CD4-positive, alpha-beta memory T cell (primary cell): Measurements from ENCODE around the gene ZNF407. TPM values are rescaled to one million over a fixed set of nuclear protein-coding genes. Genes with fewer than 3 reads are reported as not detected.

Source experiments
- CTCF ChIA-PET: fragments of 350-600 bp; sonication (Branson Sonifier 250); formaldehyde crosslinking; loops from one replicate; lab custom pipeline; 2021; ENCODE audit warnings: inconsistent platforms; ENCODE audit not compliant: partially characterized antibody; lab: Charles Lee
- POLR2A ChIA-PET: fragments of 350-600 bp; sonication (Branson Sonifier 250); formaldehyde crosslinking; loops from one replicate; lab custom pipeline; 2021; ENCODE audit not compliant: partially characterized antibody; lab: Charles Lee
- DNase-seq, 5 donors: peaks; one replicate each; pipeline versions ENCODE4 v3.0.0 to v3.0.0-alpha.2; 2020 to 2022; ENCODE audit warnings: mixed read lengths in 1 of 5
- H3K27ac ChIP-seq: one replicate; pipeline ENCODE4 v1.7.0; 2013; ENCODE audit warnings: low read depth, low read length
- H3K27me3 ChIP-seq: 2 replicates; pipeline ENCODE4 v1.7.0; 2013; ENCODE audit warnings: mild to moderate bottlenecking, low read length, moderate library complexity; ENCODE audit not compliant: insufficient read depth
- H3K36me3 ChIP-seq: 2 replicates; pipeline ENCODE4 v1.7.0; 2013; ENCODE audit warnings: mild to moderate bottlenecking, low read length, moderate library complexity; ENCODE audit not compliant: insufficient read depth
- H3K4me1 ChIP-seq: 2 replicates; pipeline ENCODE4 v1.7.0; 2013; ENCODE audit warnings: mild to moderate bottlenecking, low read length, moderate library complexity; ENCODE audit not compliant: insufficient read depth
- H3K4me3 ChIP-seq, 2 donors: one replicate each; pipeline ENCODE4 v1.7.0; 2013; ENCODE audit warnings: low read length in 2 of 2, mild to moderate bottlenecking in 1 of 2
- H3K9me3 ChIP-seq, 2 donors: one replicate each; pipeline ENCODE4 v1.7.0; 2013; ENCODE audit warnings: low read length in 2 of 2, control low read depth in 1 of 2; ENCODE audit not compliant: control insufficient read depth in 1 of 2
- H3K27ac Mint-ChIP-seq, 7 donors: one replicate each; pipeline ENCODE4 v1.8.0; 2020 to 2021; ENCODE audit warnings: mixed read lengths in 7 of 7, mild to moderate bottlenecking in 6 of 7, inconsistent platforms in 3 of 7, moderate library complexity in 3 of 7
- H3K27me3 Mint-ChIP-seq, 2 donors: one replicate each; pipeline ENCODE4 v1.8.0; 2020 to 2021; ENCODE audit warnings: mixed read lengths in 2 of 2
- H3K36me3 Mint-ChIP-seq, 2 donors: one replicate each; pipeline ENCODE4 v1.8.0; 2020 to 2021; ENCODE audit warnings: mixed read lengths in 2 of 2, inconsistent platforms in 1 of 2, mild to moderate bottlenecking in 1 of 2
- H3K4me1 Mint-ChIP-seq, 4 donors: one replicate each; pipeline ENCODE4 v1.8.0; 2020 to 2021; ENCODE audit warnings: mixed read lengths in 4 of 4, mild to moderate bottlenecking in 1 of 4
- H3K4me3 Mint-ChIP-seq, 8 donors: one replicate each; pipeline ENCODE4 v1.8.0; 2020 to 2021; ENCODE audit warnings: mixed read lengths in 8 of 8, mild to moderate bottlenecking in 7 of 8, moderate library complexity in 6 of 8, inconsistent platforms in 3 of 8
- H3K9me3 Mint-ChIP-seq, 8 donors: one replicate each; pipeline ENCODE4 v1.8.0; 2020 to 2021; ENCODE audit warnings: mixed read lengths in 8 of 8, mild to moderate bottlenecking in 5 of 8, inconsistent platforms in 3 of 8, moderate library complexity in 1 of 8
- intact Hi-C: fragments of 100-400 bp; cut with micrococcal nuclease; formaldehyde crosslinking; loops from one replicate; pipeline ENCODE4 v1.15.1; 2023
- polyA plus RNA-seq, 2 donors: library from polyadenylated mRNA; unstranded; fragments of 300-500 nt; fragmentation: Illumina TruSeq; gene quantifications; one replicate each; pipeline ENCODE4 v1.2.3, GENCODE V29; 2021
- total RNA-seq, 2 experiments: library from RNA; stranded (reverse); gene quantifications; one replicate each; pipeline ENCODE4 v1.2.3, GENCODE V29; 2021

The ZNF407 gene
- total and polyA plus RNA-seq, 4 experiments from 2014 or later = 1.8 to 26.9 (median 15.3) TPM

- no peak for DNase-seq
Measured at GRCh38 chr18:75063615-75064512, 466.2 kb downstream of the ZNF407 start.

GRCh38 chr18:75064513-75064905 lies 466.8 kb downstream of the ZNF407 start:
- peaks cover 11 to 21% (median 15%) of the 10 kb centered on the region in 4 donors for H3K4me1 Mint-ChIP-seq
- H3K27ac Mint-ChIP-seq = no peak overlapping the region
- Histone ChIP-seq H3K36me3 (no peaks in the 10 kb centered on the region), H3K4me1 (peaks cover 4% of the 10 kb centered on the region), H3K27me3 (no peaks in the 10 kb centered on the region), H3K27ac (no peak overlapping the region), H3K9me3 (no peaks in the 10 kb centered on the region), H3K4me3 (no peak overlapping the region)
- ChIA-PET POLR2A (no interaction called here), CTCF (no interaction called here)
- intact Hi-C loops = no loop called here
- H3K4me3 Mint-ChIP-seq = no peak overlapping the region
- H3K27me3 Mint-ChIP-seq = no peaks in the 10 kb centered on the region
- no peaks in the 10 kb centered on the region for H3K9me3 Mint-ChIP-seq
- peaks cover 13 to 28% of the 10 kb centered on the region in 2 donors for H3K36me3 Mint-ChIP-seq
- no peak for DNase-seq

More at GRCh38 chr18:75063615-75064512, 466.2 kb downstream of the ZNF407 start:
- POLR2A ChIA-PET = no interaction called here
- no peak overlapping the region for H3K4me3 ChIP-seq
- H3K36me3 ChIP-seq = no peaks in the 10 kb centered on the region
- no peak overlapping the region for H3K27ac Mint-ChIP-seq
- peaks cover 0 to 2% (median 0%) of the 10 kb centered on the region in 8 donors for H3K9me3 Mint-ChIP-seq
- no peaks in the 10 kb centered on the region for H3K9me3 ChIP-seq
- CTCF ChIA-PET = no interaction called here
- H3K27me3 ChIP-seq = no peaks in the 10 kb centered on the region
- H3K27ac ChIP-seq = no peak overlapping the region
- no peak overlapping the region for H3K4me3 Mint-ChIP-seq
- peaks cover 7 to 15% (median 13%) of the 10 kb centered on the region in 4 donors for H3K4me1 Mint-ChIP-seq
- no peaks in the 10 kb centered on the region for H3K4me1 ChIP-seq
- no peaks in the 10 kb centered on the region for H3K27me3 Mint-ChIP-seq
- intact Hi-C loops = no loop called here
- peaks cover 13 to 28% of the 10 kb centered on the region in 2 donors for H3K36me3 Mint-ChIP-seq

- CTCF ChIA-PET = no interaction called here
- H3K4me3 Mint-ChIP-seq = no peak overlapping the region
- peak overlapping the region in 2 of 7 donors; percentile 37 to 53 for H3K27ac Mint-ChIP-seq
Measured at GRCh38 chr18:75065251-75066000, 467.8 kb downstream of the ZNF407 start.

GRCh38 chr18:75066021-75066880 lies 468.6 kb downstream of the ZNF407 start:
- no peaks in the 10 kb centered on the region for H3K27me3 Mint-ChIP-seq
- Histone ChIP-seq H3K27ac (no peak overlapping the region), H3K36me3 (no peaks in the 10 kb centered on the region), H3K4me3 (no peak overlapping the region), H3K9me3 (no peaks in the 10 kb centered on the region), H3K27me3 (no peaks in the 10 kb centered on the region), H3K4me1 (peaks cover 21% of the 10 kb centered on the region)
- H3K36me3 Mint-ChIP-seq = peaks cover 16 to 28% of the 10 kb centered on the region in 2 donors
- no peak for DNase-seq
- H3K9me3 Mint-ChIP-seq = peaks cover 0 to 3% (median 0%) of the 10 kb centered on the region in 8 donors
- CTCF ChIA-PET = interaction anchor here (1.2 kb wide), 1 partner anchor 8 kb away, joined by 4 read pairs; no protein-coding TSS in a partner anchor
- H3K4me3 Mint-ChIP-seq = no peak overlapping the region
- intact Hi-C loops = no loop called here
- peak overlapping the region in 2 of 7 donors; percentile 30 to 37 for H3K27ac Mint-ChIP-seq
- H3K4me1 Mint-ChIP-seq = peaks cover 27 to 38% (median 31%) of the 10 kb centered on the region in 4 donors
- POLR2A ChIA-PET = no interaction called here

More at GRCh38 chr18:75065251-75066000, 467.8 kb downstream of the ZNF407 start:
- Histone ChIP-seq H3K27ac (no peak overlapping the region), H3K9me3 (no peaks in the 10 kb centered on the region), H3K4me3 (no peak overlapping the region), H3K27me3 (no peaks in the 10 kb centered on the region), H3K4me1 (peaks cover 13% of the 10 kb centered on the region), H3K36me3 (no peaks in the 10 kb centered on the region)
- POLR2A ChIA-PET = no interaction called here
- no peaks in the 10 kb centered on the region for H3K27me3 Mint-ChIP-seq
- intact Hi-C loops = no loop called here
- no peak for DNase-seq
- H3K9me3 Mint-ChIP-seq = no peaks in the 10 kb centered on the region
- peaks cover 13 to 28% of the 10 kb centered on the region in 2 donors for H3K36me3 Mint-ChIP-seq
- H3K4me1 Mint-ChIP-seq = peaks cover 18 to 30% (median 23%) of the 10 kb centered on the region in 4 donors

GRCh38 chr18:75066936-75067335 lies 469.3 kb downstream of the ZNF407 start:
- Histone ChIP-seq H3K27me3 (no peaks in the 10 kb centered on the region), H3K4me1 (peaks cover 28% of the 10 kb centered on the region), H3K9me3 (no peaks in the 10 kb centered on the region), H3K27ac (no peak overlapping the region), H3K36me3 (no peaks in the 10 kb centered on the region), H3K4me3 (no peak overlapping the region)
- Mint-ChIP-seq H3K4me3 (no peak overlapping the region), H3K27ac (peak overlapping the region in 2 of 7 donors; percentile 30 to 60), H3K36me3 (peaks cover 18 to 27% of the 10 kb centered on the region in 2 donors), H3K4me1 (peaks cover 30 to 45% (median 37%) of the 10 kb centered on the region in 4 donors), H3K27me3 (no peaks in the 10 kb centered on the region), H3K9me3 (peaks cover 0 to 3% (median 0%) of the 10 kb centered on the region in 8 donors)
- POLR2A ChIA-PET = no interaction called here
- intact Hi-C loops = no loop called here
- no peak for DNase-seq
- CTCF ChIA-PET = interaction anchor here (1.2 kb wide), 1 partner anchor 9 kb away, joined by 4 read pairs; no protein-coding TSS in a partner anchor

- Histone ChIP-seq H3K9me3 (no peaks in the 10 kb centered on the region), H3K36me3 (no peaks in the 10 kb centered on the region), H3K4me1 (peaks cover 34% of the 10 kb centered on the region), H3K27me3 (no peaks in the 10 kb centered on the region), H3K4me3 (no peak overlapping the region), H3K27ac (no peak overlapping the region)
- Mint-ChIP-seq H3K27ac (peak overlapping the region; percentile 7 to 99 (median 81)), H3K4me3 (no peak overlapping the region), H3K27me3 (no peaks in the 10 kb centered on the region), H3K4me1 (peaks cover 34 to 50% (median 41%) of the 10 kb centered on the region in 4 donors), H3K36me3 (peaks cover 18 to 23% of the 10 kb centered on the region in 2 donors), H3K9me3 (peaks cover 0 to 7% (median 1%) of the 10 kb centered on the region in 8 donors)
- DNase-seq = no peak
- CTCF ChIA-PET = no interaction called here
- POLR2A ChIA-PET = no interaction called here
- intact Hi-C loops = no loop called here
Measured at GRCh38 chr18:75067996-75068645, 470.5 kb downstream of the ZNF407 start.
